Testis (tissue), 3 donors: ENCODE measurements around the gene SMPD2. TPM values are rescaled to one million over a fixed set of nuclear protein-coding genes. Genes with fewer than 3 reads are reported as not detected.
A peak's percentile ranks its signal among the peaks of the same experiment; 100 is the strongest.
"Not testable (repeated sequence)": the region's sequence is repeated elsewhere in the genome, so short reads cannot be mapped to it uniquely, and the experiment has no call there.

ENCODE experiments used
- DNase-seq: peaks from one replicate; pipeline ENCODE4 v3.0.0-alpha.2; 2019
- H3K27ac ChIP-seq, 2 donors: fragments of 200-600 bp; sonication (generic); one replicate each; pipeline ENCODE4 v1.5.1; 2019
- H3K27me3 ChIP-seq: fragments of 200-600 bp; sonication (generic); one replicate; pipeline ENCODE4 v1.5.1; 2019
- H3K36me3 ChIP-seq: fragments of 200-600 bp; sonication (generic); one replicate; pipeline ENCODE4 v1.5.1; 2017; ENCODE audit warnings: low read depth; ENCODE audit errors: missing control alignments
- H3K4me1 ChIP-seq: fragments of 200-600 bp; sonication (generic); one replicate; pipeline ENCODE4 v1.5.1; 2019
- H3K4me3 ChIP-seq, 2 donors: fragments of 200-600 bp; sonication (generic); one replicate each; pipeline ENCODE4 v1.5.1; 2017 to 2019
- H3K9me3 ChIP-seq: fragments of 200-600 bp; sonication (generic); one replicate; pipeline ENCODE4 v1.5.1; 2017
- POLR2A ChIP-seq: fragments of 450-650 bp; IDR thresholded peaks from one replicate; pipeline ENCODE4 v1.6.1; 2017; ENCODE audit warnings: antibody characterized with exemption, mild to moderate bottlenecking, moderate library complexity
- WGBS, 2 donors: methylation state at CpG; one replicate each; pipeline ENCODE4 v1.1.5; 2018; 5-methylcytosine and 5-hydroxymethylcytosine counted together
- intact Hi-C: fragments of 100-400 bp; cut with DNase I; formaldehyde crosslinking; loops from one replicate; pipeline ENCODE4 v1.15.1; 2023; ENCODE audit warnings: low total_unique reads
- polyA plus RNA-seq: library from polyadenylated mRNA; stranded (reverse); fragments of 350-450 nt; fragmentation: Illumina TruSeq; extraction: RNeasy Lipid Tissue Mini Kit (QIAGEN cat#74804); gene quantifications from one replicate; pipeline ENCODE4 v1.2.3, GENCODE V29; 2014; ENCODE audit warnings: low read depth, low replicate concordance; ENCODE audit not compliant: insufficient read depth
- total RNA-seq, 2 donors: library from RNA; depleted of rRNA; stranded (reverse); fragments of >200 nt; gene quantifications; one replicate each; pipeline ENCODE4 v1.2.3, GENCODE V29; 2016
- TF ChIP-seq, protein P1 (sequence below), 3 experiments: fragments of 450-650 bp in 2 of 3; fragments of 200-600 bp in 1 of 3; sonication (generic) in 1 of 3; IDR thresholded peaks; one replicate each; pipeline ENCODE4 v1.5.1; 2016 to 2019; ENCODE audit warnings: antibody characterized with exemption in 3 of 3, mild to moderate bottlenecking in 2 of 3, moderate library complexity in 1 of 3

Gene SMPD2
- total and polyA plus RNA-seq, 3 donors from 2014 or later, result 29.9 to 94.3 (median 49.1) TPM

DNA sequence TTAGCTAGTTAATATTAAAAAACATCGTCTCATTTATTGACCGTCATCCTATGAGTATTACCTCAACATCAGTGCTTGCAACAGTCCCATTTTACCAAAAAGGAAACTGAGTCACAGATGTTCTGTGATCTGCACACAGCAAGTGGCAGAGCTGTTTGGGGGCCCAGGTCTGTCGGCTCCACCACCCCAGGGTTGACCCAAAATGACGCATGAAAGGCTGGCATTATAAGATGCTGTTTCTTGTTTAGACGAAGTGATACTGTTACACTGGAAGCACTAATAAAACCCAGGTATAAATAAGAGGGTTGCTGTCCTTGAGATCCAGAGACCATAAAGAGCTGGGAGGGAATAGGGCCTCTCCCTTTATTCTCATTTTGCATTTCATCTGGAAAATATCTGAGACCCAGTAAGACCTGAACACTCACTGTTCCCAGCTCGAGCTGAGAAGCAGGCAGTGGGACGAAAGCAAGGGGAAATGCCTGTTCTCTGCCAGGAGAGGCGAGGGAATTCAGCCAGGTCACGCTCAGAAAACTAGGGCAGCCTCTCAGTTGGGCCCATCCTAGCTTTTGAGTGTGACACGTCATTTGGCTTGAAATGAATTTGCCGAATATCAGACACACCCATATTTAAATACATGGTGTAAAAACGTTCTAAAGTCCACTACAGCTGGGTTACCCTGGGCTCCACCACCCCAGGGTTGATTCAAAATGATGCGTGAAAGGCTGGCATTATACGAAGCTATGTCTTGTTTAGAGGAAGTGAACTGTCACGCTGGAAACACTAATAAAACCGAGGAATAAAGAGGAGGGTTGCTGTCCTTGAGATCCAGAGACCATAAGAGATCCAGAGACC is 16.4 kb downstream of the SMPD2 start:
- TF ChIP-seq POLR2A, result no peak
- TF ChIP-seq, protein P1, sequence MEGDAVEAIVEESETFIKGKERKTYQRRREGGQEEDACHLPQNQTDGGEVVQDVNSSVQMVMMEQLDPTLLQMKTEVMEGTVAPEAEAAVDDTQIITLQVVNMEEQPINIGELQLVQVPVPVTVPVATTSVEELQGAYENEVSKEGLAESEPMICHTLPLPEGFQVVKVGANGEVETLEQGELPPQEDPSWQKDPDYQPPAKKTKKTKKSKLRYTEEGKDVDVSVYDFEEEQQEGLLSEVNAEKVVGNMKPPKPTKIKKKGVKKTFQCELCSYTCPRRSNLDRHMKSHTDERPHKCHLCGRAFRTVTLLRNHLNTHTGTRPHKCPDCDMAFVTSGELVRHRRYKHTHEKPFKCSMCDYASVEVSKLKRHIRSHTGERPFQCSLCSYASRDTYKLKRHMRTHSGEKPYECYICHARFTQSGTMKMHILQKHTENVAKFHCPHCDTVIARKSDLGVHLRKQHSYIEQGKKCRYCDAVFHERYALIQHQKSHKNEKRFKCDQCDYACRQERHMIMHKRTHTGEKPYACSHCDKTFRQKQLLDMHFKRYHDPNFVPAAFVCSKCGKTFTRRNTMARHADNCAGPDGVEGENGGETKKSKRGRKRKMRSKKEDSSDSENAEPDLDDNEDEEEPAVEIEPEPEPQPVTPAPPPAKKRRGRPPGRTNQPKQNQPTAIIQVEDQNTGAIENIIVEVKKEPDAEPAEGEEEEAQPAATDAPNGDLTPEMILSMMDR (IDR thresholded peaks at IDR 0.05), result no peak
- H3K27me3 ChIP-seq, result no peaks in the 10 kb centered on the region
- WGBS, 2 donors, result 45 to 46% methylated on average over 16 of the region's 16 CpGs
- intact Hi-C loops, result no loop called here
- no peaks in the 10 kb centered on the region for H3K36me3 ChIP-seq
- peak overlapping the region; percentile 72 to 86 for H3K4me3 ChIP-seq
- DNase-seq, result peak; percentile 74
- H3K4me1 ChIP-seq, result peaks cover 19% of the 10 kb centered on the region
- peak overlapping the region; percentile 50 to 91 for H3K27ac ChIP-seq
- no peaks in the 10 kb centered on the region for H3K9me3 ChIP-seq

DNA sequence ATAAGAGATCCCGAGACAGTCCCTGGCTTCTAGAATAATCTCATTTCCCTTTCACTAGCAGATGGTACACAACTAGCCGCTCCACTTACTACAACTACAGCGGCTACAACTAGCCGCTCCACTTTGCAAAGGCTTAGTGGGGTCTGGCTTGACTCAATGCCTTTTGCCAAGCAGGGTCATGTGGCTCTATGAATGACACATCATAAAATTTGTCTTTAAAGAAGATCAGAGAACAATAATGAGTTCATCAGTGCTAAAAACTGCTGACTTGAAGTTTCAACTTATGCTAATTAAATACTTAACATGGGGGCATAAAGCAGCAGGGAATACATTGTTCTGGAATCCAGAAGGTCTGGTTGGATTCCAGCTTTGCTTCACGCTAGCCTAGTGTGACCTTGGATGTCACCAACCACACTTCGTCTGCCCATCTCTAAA is 17.1 kb downstream of the SMPD2 start:
- DNase-seq, result no peak
- intact Hi-C loops, result no loop called here
- Histone ChIP-seq H3K36me3 (no peaks in the 10 kb centered on the region), H3K4me1 (peaks cover 19% of the 10 kb centered on the region), H3K27me3 (no peaks in the 10 kb centered on the region), H3K4me3 (no peak overlapping the region), H3K27ac (peak overlapping the region; percentile 50 to 91), H3K9me3 (no peaks in the 10 kb centered on the region)
- no peak for TF ChIP-seq POLR2A
- TF ChIP-seq, protein P1 (IDR thresholded peaks at IDR 0.05), result no peak
- WGBS, 2 donors, result 64 to 70% methylated on average over 6 of the region's 6 CpGs

DNA sequence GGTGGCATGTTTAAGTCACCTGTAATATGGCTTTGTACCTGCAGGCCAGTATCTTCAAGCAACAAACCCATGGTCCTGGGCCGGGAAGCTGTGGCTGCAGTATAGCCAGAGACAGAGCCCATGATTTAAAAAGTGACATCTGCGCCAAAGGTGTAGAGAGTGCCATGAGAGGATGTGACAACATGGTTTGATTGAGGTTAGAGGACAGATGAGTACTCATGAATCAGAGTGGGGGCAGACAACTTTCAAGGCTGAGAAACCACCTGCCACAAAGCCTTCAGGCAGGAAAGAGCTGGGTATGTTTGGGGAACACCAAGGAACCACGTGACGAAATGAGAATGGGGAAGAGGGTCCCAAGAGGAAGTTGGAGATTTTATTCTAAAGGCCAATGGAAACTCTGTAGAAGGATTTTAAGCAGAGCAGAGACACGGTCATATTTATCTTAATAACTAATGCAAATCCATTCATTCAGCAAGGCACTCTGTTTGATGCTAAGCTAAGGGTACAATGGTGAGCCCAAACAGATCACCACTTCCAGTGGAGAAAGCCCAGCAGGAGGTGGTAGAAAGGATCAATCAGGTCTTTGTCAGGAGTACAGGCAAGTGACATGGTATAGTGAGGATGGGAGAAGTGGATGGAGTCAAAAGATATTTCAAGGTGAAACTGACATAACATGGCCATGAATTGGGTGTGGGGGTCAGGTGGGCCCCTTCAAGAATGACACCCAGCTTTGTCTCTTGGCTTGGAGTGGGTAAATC is 18.4 kb downstream of the SMPD2 start:
- DNase-seq, result no peak
- Histone ChIP-seq H3K4me3 (no peak overlapping the region), H3K9me3 (no peaks in the 10 kb centered on the region), H3K27ac (no peak overlapping the region), H3K4me1 (peaks cover 15% of the 10 kb centered on the region), H3K27me3 (no peaks in the 10 kb centered on the region), H3K36me3 (no peaks in the 10 kb centered on the region)
- no peak for TF ChIP-seq POLR2A
- WGBS, 2 donors, result 83 to 85% methylated on average over 5 of the region's 5 CpGs
- intact Hi-C loops, result no loop called here

DNA sequence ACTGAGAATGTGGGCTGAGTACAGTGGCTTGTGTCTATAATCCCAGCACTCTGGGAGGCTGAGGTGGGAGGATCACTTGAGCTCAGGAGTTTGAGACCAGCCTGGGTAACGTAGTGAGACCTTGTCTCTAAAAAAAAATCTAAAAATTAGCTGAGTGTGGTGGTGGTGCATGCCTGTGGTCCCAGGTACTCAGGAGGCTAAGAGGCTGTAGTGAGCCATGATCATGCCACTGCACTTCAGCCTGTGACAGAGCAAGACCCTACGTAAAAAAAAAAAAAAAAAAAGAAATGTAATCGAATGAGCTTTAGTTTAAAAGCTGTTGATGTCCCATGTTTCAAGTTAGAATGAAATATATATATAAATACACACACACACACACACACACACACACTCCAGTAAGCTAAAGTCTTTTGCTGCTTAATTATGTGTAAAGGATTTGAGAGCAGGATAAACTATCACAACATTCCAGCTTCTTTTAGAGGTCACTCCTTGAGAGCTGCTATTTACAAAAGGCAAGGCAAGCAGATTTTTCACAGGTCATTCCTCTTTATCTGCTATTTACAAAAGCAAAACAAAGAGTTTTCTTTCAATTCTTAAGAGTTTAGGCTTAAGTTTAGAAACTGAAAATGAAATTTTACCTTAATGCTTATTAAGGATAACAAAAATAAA is 19.8 kb downstream of the SMPD2 start:
- TF ChIP-seq, protein P1 (IDR thresholded peaks at IDR 0.05), result no peak
- TF ChIP-seq POLR2A, result no peak
- DNase-seq, result no peak
- no peak overlapping the region for H3K4me3 ChIP-seq
- H3K36me3 ChIP-seq, result no peaks in the 10 kb centered on the region
- H3K9me3 ChIP-seq, result no peaks in the 10 kb centered on the region
- H3K27ac ChIP-seq, result peak overlapping the region in 1 of 2 donors; percentile 51
- WGBS, 2 donors, result 68 to 70% methylated on average over 3 of the region's 3 CpGs
- no peaks in the 10 kb centered on the region for H3K27me3 ChIP-seq
- H3K4me1 ChIP-seq, result peaks cover 8% of the 10 kb centered on the region
- intact Hi-C loops, result no loop called here

DNA sequence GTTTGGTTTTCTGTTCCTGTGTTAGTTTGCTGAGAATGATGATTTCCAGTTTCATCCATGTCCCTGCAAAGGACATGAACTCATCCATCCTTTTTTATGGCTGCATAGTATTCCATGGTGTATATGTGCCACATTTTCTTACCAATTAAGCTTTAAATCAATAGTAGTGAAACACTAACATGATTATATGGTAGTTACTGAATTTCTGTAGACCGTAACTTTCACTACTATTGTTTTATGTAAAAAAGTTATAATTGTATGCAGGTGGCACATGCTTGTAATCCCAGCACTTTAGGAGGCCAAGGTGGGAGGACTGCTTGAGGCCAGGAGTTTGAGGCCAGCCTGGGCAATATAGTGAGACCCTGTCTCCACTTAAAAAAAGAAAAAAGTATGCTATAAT is 20.7 kb downstream of the SMPD2 start:
- WGBS, 2 donors, result 97 to 100% methylated on average over 1 of the region's 1 CpG
- H3K27me3 ChIP-seq, H3K9me3 ChIP-seq, intact Hi-C loops, DNase-seq, H3K36me3 ChIP-seq, H3K4me3 ChIP-seq, H3K4me1 ChIP-seq: not testable (repeated sequence)
- H3K27ac ChIP-seq, result peak overlapping the region in 1 of 2 donors; percentile 51
